ENCODE measurements around the gene FGGY.
A peak's percentile ranks its signal among the peaks of the same experiment; 100 is the strongest.
"Not testable (repeated sequence)": the region's sequence is repeated elsewhere in the genome, so short reads cannot be mapped to it uniquely, and the experiment has no call there.

Gene FGGY

DNA sequence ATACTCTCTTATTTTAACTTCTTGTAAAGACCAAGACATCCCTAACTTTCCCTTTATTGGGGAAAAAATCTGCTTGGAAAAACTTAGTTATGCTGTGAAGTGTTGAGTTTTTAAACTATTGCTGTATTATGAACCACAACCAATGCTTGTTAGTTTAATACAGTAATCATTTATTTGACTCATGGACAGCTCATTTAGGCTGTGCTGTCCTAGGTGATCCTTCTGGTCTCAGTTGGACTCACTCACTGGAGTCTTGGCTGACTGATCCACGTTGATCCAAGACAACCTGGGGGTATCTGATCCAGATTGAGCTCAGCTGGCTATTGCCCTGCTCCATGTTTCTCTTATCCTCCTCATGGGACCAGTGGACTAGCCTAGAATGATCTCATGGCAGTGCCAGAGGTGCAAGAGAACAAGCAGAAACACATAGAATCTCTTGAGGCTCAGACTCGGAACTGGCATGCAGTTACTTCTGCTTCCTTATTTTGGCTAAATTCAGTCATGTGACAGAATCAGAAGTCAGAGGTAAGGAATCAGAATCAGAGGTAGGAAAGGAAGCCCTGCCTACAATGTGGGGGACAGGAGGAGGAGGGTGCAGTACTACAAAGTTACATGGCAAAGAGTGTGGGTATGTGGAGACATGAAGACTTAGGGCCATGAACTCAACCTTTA, 156.5 kb downstream of the FGGY start:
- no peak for DNase-seq

DNA sequence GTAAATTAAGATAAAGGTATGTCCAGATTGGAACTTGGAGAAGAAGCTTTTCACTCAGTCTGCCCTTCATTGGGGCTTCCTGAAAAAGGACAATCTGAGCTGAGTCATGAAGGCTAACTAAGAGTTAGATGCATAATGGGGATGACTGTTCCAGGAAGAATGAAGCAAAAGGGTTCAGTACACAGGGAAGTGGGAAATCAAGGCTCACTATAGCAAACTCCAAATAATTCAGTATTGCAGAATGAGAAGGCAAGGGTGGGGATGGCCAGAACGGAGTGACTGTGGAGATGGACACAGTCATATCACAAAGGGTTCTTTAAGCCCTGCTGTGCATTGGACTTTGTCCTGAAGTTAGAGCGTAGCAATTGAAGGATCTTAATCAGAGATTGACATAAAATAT, 158.3 kb downstream of the FGGY start:
- no peak for DNase-seq

DNA sequence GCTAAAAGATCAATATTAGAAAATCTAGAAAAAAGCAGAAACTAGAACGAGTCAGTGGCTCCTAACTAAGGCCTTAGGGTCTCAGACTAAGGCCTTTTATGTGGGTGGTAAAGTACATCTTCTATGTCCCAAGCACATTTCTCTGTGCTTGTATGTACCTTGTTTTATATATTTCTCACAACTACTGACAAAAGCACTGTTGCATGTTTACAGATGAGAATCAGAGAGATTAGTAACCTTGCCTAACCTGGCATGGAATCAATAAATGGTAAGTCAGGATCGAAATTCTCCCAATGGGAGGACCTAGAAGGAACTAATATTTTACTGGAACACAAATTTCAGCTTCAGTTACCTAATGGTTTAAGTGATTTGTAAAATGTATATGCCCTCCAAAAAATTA, 160.9 kb downstream of the FGGY start:
- no peak for DNase-seq

DNA sequence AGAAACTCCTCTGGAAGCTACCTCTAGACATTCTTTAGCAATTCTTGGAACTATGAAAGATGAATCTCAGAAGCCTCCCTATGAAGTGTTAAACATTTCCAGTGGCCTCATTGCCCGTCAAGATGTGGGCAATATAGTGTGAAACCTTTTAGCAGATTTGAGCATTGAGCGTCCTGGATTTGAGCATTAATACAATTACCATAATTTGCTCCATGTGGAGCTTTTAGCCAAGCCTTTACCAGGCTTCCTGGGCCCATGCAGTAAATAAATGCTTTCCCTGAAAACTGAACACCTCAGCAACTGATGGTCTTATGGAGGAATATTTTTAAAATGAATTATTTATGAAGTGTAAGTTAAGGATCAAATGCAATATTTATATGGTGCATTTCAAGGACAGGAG, 162.0 kb downstream of the FGGY start:
- no peak for DNase-seq

- not testable (repeated sequence) for DNase-seq
These were observed 166.0 kb downstream of the FGGY start for GRCh38 chr1:59462942-59463341.

- DNase-seq: not testable (repeated sequence)
These were observed 168.6 kb downstream of the FGGY start for GRCh38 chr1:59465478-59465877.

DNA sequence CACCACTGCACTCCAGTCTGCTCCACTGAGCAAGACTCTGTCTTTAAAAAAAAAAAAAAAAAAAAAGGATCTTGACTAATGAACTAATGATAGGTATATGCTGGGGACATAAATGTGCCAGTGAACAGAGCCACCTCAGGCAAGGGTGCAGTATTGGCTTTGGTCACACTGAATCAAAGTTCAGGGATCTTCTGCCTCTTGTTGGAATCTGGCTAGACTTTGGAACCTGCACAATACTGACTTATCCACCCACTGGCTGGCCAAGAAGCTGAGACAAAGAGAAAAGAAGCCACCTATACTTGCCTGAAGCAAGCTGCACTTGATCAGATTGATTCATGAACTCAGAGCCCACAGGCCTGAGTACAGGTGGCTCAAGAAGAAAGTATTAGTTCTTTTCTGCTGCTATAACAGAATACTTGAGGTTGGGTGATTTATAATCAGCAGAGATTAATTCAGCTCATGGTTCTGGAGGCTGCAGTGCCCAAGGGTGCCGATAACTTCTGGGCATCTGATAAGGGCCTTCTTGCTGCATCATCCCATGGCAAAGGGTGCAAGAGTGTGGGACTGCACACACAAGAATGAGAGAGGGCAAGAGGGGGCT, 172.0 kb downstream of the FGGY start:
- no peak for DNase-seq

DNA sequence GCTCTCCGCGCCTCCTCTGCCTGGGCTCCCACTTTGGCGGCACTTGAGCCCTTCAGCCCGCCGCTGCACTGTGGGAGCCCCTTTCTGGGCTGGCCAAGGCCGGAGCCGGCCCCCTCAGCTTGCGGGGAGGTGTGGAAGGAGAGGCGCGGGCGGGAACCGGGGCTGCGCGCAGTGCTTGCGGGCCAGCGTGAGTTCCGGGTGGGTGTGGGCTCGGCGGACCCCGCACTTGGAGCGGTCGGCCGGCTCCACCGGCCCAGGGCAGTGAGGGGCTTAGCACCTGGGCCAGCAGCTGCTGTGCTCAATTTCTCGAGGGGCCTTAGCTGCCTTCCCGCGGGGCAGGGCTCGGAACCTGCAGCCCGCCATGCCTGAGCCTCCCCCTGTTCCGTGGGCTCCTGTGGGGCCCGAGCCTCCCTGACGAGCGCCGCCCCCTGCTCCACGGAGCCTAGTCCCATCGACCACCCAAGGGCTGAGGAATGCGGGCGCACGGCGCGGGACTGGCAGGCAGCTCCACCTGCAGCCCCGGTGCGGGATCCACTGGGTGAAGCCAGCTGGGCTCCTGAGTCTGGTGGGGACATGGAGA, 175.2 kb downstream of the FGGY start:
- not testable (repeated sequence) for DNase-seq

GRCh38 chr1:59473831-59474230, 176.9 kb downstream of the FGGY start:
- no peak for DNase-seq

DNA sequence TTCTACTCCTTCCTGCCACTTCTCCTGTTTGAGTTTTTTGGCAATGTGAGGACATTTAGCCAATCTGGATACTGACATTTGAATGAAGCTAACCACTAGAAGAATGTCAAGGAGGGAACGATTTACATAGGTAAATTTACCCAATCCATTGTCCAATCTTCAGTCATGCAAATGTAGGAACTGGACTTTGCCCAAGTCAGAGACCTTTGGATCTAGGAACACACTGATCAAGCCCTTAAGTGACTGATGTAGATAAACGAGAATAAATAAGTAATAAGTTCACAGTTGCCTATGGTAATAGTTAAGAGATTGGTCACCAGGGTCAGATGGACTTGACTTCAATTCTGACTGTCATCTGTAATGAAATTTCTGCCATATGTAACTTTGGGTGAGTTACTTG, 177.6 kb downstream of the FGGY start:
- DNase-seq: no peak

- no peak for DNase-seq
These were observed 178.8 kb downstream of the FGGY start for GRCh38 chr1:59475737-59476136.

DNA sequence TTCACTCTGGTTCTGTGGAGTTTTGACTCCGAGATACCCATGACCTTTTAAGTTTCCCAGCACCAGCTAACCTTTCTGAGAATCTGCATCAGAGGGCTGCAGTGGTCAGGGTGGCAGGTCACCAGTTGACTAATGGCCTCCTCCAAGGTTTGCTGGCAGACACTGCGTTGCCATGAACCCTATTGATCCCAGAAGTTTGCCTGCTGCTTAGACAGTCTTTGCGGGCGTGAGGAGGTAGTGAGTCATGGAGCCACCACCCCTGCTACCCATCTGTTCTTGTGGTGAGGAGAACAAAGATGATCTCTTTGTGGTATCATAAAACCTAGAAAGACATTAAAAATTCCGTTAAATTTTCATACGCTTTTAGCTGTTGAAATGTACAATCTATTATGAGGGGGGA, 180.4 kb downstream of the FGGY start:
- DNase-seq: peak; percentile 71

- DNase-seq: no peak
These were observed 181.0 kb downstream of the FGGY start for GRCh38 chr1:59477867-59478266.

DNA sequence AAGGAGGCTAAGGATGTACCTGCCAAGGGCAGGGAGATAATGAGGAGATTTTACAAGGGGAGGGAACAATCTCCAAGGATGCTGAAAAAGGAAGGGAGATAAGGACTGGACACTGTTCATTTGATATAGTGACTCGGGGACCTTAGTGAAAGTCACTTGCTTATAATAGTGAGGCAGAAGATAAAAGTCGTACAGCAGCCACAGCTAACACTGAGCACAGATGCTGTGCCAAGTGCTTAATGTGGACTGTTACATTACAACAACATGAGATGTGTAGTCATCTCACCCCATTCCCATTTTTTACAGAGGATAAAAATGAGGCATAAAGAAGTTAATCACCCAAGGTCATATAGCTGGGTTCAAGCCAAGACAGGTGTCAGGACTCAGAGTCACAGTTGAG, 181.9 kb downstream of the FGGY start:
- DNase-seq: no peak

DNA sequence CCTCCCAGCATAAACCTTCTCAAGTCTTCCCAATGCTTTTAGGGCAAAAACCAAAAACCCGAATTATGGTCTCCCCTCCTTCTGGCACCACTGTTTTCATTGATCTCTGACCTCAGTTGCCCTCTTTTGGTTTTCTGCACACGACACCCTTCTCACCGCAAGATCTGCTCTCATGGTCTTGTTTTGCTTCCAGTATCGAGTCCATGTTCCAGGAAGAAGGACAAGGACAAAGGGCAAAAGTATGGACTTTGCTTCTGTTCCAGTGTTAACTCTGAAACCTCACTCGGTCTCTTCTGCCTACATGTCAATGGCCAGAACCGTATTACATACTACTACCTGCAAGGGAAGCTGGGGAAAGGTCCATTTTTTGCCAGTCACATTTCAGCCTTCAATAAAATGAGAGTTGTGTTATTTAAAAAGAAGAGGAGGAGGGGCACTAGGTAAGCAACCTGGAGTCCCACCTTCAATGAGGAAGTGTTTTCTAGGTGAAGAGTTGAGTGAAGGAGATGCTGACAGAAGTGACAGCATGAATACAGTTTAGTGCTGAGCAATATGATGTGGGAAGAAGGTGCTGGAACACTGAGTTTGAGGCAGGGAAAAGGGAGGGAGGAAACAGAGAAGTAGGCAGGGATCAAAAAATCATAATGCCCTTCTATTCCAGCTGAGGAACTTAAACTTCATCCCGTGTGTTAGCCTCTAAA, 183.4 kb downstream of the FGGY start:
- no peak for DNase-seq

GRCh38 chr1:59481881-59482505, 185.1 kb downstream of the FGGY start:
- no peak for DNase-seq

- DNase-seq: no peak
These were observed 186.1 kb downstream of the FGGY start for GRCh38 chr1:59482986-59483385.

DNA sequence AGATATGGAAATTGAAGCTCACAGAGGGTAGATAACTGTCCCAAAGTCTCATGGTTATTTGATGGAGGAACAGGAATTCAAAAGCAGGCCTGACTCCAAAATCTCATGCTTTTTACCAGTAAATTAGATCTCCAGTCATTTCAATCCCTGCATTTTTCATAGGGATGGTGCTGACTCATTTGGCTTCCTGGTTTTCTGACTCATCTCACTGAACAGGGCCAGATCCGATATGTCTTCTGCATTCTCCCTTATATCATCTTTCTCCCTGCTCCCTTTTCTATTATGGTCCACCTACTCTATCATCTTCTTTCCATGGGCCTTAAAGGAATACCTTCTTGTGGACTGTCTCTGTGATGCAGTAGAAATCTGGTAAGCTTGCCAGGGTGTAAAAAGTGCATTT, 187.2 kb downstream of the FGGY start:
- DNase-seq: no peak

- DNase-seq: no peak
These were observed 188.3 kb downstream of the FGGY start for GRCh38 chr1:59485171-59485570.

- DNase-seq: no peak
These were observed 189.1 kb downstream of the FGGY start for GRCh38 chr1:59485949-59486348.

DNA sequence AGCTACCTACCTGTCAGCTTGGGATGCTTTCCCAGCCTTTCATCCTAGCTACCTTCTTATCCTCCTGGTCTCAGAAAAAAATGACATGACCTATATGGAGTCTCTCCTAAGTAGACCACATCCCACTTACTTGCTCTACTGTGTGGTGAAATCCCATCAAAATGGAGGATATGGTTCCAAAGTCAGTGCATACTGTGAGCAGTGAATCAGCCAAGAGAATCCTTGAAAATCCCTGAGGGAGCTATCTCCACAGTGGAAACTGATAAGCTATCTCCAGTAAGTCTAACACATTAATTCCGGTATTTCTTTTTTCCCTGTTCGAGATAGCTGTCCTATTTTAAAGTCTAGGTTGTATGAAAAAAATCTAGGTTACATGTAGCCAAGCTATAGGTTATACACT, 189.7 kb downstream of the FGGY start:
- no peak for DNase-seq

GRCh38 chr1:59487335-59488031, 190.6 kb downstream of the FGGY start:
- no peak for DNase-seq

DNA sequence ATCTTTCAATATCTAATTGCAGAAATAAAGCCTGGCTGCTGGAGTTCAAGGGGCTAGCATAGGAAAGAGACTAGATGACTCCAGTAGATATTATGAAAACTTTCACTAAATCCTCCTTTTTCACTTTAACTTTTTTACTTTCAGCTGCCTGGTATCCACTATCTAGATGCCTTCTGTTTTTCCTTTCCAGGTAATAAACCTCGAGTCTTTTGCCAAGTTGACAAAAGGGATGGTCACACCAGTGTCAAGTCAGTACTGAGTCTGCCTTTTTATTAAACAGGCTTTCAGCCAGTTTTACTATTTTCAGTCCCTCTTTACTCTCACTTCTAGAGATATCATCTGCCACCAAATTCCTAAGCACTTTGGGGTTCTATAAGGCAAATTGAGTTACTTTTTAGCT, 195.6 kb downstream of the FGGY start:
- DNase-seq: no peak

Data from activated CD4-positive, alpha-beta T cell treated with anti-CD3 and anti-CD28 coated beads for 48 hours (primary cell).